Astrocyte (in vitro differentiated cells and primary cell): ENCODE data around the gene PIP4K2A.

Experiments used
- EZH2 ChIP-seq: IDR thresholded peaks from 2 replicates; pipeline ENCODE4 v1.6.1; 2012; ENCODE audit warnings: mild to moderate bottlenecking, low read length, inconsistent platforms; ENCODE audit not compliant: insufficient read depth
- TF ChIP-seq, protein P1 (sequence below): IDR thresholded peaks from 2 replicates; pipeline ENCODE4 v1.5.1; 2011; ENCODE audit warnings: low read depth, mild to moderate bottlenecking, inconsistent platforms, low read length, moderate library complexity; ENCODE audit not compliant: insufficient read depth

DNA sequence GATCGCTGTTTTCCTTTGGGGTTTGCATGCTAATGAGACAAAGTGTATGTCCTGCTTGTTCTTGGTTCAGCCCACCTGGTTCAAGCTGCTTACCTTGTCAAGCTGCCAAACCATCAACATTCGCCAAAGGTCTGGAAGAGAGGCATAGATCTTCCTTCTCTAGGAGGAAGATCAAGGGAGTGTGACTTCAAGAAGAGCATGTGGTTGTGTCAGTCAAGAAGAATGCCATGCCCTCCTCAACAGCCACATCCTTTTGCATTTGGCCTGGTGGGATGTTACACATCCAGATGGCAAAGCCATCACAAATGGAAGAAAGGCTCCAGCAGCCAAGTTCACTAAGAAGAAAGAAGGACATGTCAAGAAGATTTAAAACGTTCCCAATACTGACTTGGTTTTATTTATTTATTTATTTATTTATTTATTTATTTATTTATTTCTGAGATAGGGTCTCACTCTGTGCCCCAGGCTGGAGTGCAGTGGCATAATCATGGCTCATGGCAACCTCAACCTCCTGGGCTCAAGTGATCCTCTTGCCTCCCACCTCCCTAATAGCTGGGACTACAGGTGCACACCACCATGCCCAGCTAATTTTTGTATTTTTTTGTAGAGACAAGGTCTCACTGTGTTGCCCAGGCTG is 5.1 kb upstream of the PIP4K2A start:
- TF ChIP-seq, protein P1, sequence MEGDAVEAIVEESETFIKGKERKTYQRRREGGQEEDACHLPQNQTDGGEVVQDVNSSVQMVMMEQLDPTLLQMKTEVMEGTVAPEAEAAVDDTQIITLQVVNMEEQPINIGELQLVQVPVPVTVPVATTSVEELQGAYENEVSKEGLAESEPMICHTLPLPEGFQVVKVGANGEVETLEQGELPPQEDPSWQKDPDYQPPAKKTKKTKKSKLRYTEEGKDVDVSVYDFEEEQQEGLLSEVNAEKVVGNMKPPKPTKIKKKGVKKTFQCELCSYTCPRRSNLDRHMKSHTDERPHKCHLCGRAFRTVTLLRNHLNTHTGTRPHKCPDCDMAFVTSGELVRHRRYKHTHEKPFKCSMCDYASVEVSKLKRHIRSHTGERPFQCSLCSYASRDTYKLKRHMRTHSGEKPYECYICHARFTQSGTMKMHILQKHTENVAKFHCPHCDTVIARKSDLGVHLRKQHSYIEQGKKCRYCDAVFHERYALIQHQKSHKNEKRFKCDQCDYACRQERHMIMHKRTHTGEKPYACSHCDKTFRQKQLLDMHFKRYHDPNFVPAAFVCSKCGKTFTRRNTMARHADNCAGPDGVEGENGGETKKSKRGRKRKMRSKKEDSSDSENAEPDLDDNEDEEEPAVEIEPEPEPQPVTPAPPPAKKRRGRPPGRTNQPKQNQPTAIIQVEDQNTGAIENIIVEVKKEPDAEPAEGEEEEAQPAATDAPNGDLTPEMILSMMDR, result no peak
- no peak for TF ChIP-seq EZH2
